Measurements from ENCODE around the gene ADAMTS16.

ADAMTS16 gene

GRCh38 chr5:5235685-5236084, 95.6 kb downstream of the ADAMTS16 start:
- Histone ChIP-seq H3K4me2 (ENCODE audit: low read length) (no peak overlapping the region), H3K9ac (ENCODE audit: low read length) (no peak overlapping the region), H3K79me2 (ENCODE audit: insufficient read depth, low read length) (no peaks in the 10 kb centered on the region), H2AFZ (ENCODE audit: low read length) (no peak overlapping the region), H3K27me3 (ENCODE audit: insufficient read depth, low read length) (no peaks in the 10 kb centered on the region), H3K9me2 (ENCODE audit: low read depth, low read length) (no peaks in the 10 kb centered on the region), H3K27ac (ENCODE audit: low read depth, low read length, poor library complexity, severe bottlenecking) (no peak overlapping the region), H3F3A (ENCODE audit: insufficient read depth, low read length) (no peaks in the 10 kb centered on the region), H3K36me3 (ENCODE audit: insufficient read depth, low read length) (no peaks in the 10 kb centered on the region), H3K4me1 (ENCODE audit: insufficient read depth, low read length, severe bottlenecking) (no peaks in the 10 kb centered on the region), H4K20me1 (ENCODE audit: insufficient read depth, low read length) (no peaks in the 10 kb centered on the region), H3K9me3 (ENCODE audit: low read length) (no peaks in the 10 kb centered on the region), H3K4me3 (ENCODE audit: low read depth, low read length, poor library complexity, severe bottlenecking) (no peak overlapping the region)
- no peak for TF ChIP-seq EZH2 (IDR thresholded peaks at IDR 0.05; ENCODE audit: borderline replicate concordance, low read length)

GRCh38 chr5:5239191-5239590, 99.1 kb downstream of the ADAMTS16 start:
- Histone ChIP-seq H3K4me1 (ENCODE audit: insufficient read depth, low read length, severe bottlenecking) (no peaks in the 10 kb centered on the region), H3K79me2 (ENCODE audit: insufficient read depth, low read length) (no peaks in the 10 kb centered on the region), H3K9me2 (ENCODE audit: low read depth, low read length) (no peaks in the 10 kb centered on the region), H3K4me2 (ENCODE audit: low read length) (no peak overlapping the region), H3F3A (ENCODE audit: insufficient read depth, low read length) (no peaks in the 10 kb centered on the region), H3K9ac (ENCODE audit: low read length) (no peak overlapping the region), H3K27ac (ENCODE audit: low read depth, low read length, poor library complexity, severe bottlenecking) (no peak overlapping the region), H3K36me3 (ENCODE audit: insufficient read depth, low read length) (no peaks in the 10 kb centered on the region), H3K27me3 (ENCODE audit: insufficient read depth, low read length) (no peaks in the 10 kb centered on the region), H3K9me3 (ENCODE audit: low read length) (no peaks in the 10 kb centered on the region), H2AFZ (ENCODE audit: low read length) (no peak overlapping the region), H4K20me1 (ENCODE audit: insufficient read depth, low read length) (no peaks in the 10 kb centered on the region), H3K4me3 (ENCODE audit: low read depth, low read length, poor library complexity, severe bottlenecking) (no peak overlapping the region)
- TF ChIP-seq EZH2 (IDR thresholded peaks at IDR 0.05; ENCODE audit: borderline replicate concordance, low read length) (no peak), CTCF (IDR thresholded peaks at IDR 0.05; ENCODE audit: low read length) (no peak)

GRCh38 chr5:5240234-5240633, 100.1 kb downstream of the ADAMTS16 start:
- Histone ChIP-seq H3K9me2 (ENCODE audit: low read depth, low read length) (no peaks in the 10 kb centered on the region), H3K4me3 (ENCODE audit: low read depth, low read length, poor library complexity, severe bottlenecking) (no peak overlapping the region), H2AFZ (ENCODE audit: low read length) (no peak overlapping the region), H3K79me2 (ENCODE audit: insufficient read depth, low read length) (no peaks in the 10 kb centered on the region), H4K20me1 (ENCODE audit: insufficient read depth, low read length) (no peaks in the 10 kb centered on the region), H3K4me2 (ENCODE audit: low read length) (no peak overlapping the region), H3K27me3 (ENCODE audit: insufficient read depth, low read length) (no peaks in the 10 kb centered on the region), H3K4me1 (ENCODE audit: insufficient read depth, low read length, severe bottlenecking) (no peaks in the 10 kb centered on the region), H3F3A (ENCODE audit: insufficient read depth, low read length) (no peaks in the 10 kb centered on the region), H3K9ac (ENCODE audit: low read length) (no peak overlapping the region), H3K9me3 (ENCODE audit: low read length) (no peaks in the 10 kb centered on the region), H3K27ac (ENCODE audit: low read depth, low read length, poor library complexity, severe bottlenecking) (no peak overlapping the region), H3K36me3 (ENCODE audit: insufficient read depth, low read length) (no peaks in the 10 kb centered on the region)
- no peak for TF ChIP-seq EZH2 (IDR thresholded peaks at IDR 0.05; ENCODE audit: borderline replicate concordance, low read length)
- no peak for TF ChIP-seq CTCF (IDR thresholded peaks at IDR 0.05; ENCODE audit: low read length)

GRCh38 chr5:5242056-5242455, 101.9 kb downstream of the ADAMTS16 start:
- H3F3A ChIP-seq (ENCODE audit: insufficient read depth, low read length) = no peaks in the 10 kb centered on the region
- TF ChIP-seq CTCF (IDR thresholded peaks at IDR 0.05; ENCODE audit: low read length) = no peak
- TF ChIP-seq EZH2 (IDR thresholded peaks at IDR 0.05; ENCODE audit: borderline replicate concordance, low read length) = no peak
- no peak overlapping the region for H3K4me2 ChIP-seq (ENCODE audit: low read length)
- H3K9me3 ChIP-seq (ENCODE audit: low read length) = no peaks in the 10 kb centered on the region
- H3K36me3 ChIP-seq (ENCODE audit: insufficient read depth, low read length) = no peaks in the 10 kb centered on the region
- H3K9me2 ChIP-seq (ENCODE audit: low read depth, low read length) = no peaks in the 10 kb centered on the region
- H2AFZ ChIP-seq (ENCODE audit: low read length) = no peak overlapping the region
- H3K79me2 ChIP-seq (ENCODE audit: insufficient read depth, low read length) = no peaks in the 10 kb centered on the region
- no peak overlapping the region for H3K4me3 ChIP-seq (ENCODE audit: low read depth, low read length, poor library complexity, severe bottlenecking)
- no peaks in the 10 kb centered on the region for H4K20me1 ChIP-seq (ENCODE audit: insufficient read depth, low read length)
- H3K9ac ChIP-seq (ENCODE audit: low read length) = no peak overlapping the region
- H3K4me1 ChIP-seq (ENCODE audit: insufficient read depth, low read length, severe bottlenecking) = no peaks in the 10 kb centered on the region
- no peak overlapping the region for H3K27ac ChIP-seq (ENCODE audit: low read depth, low read length, poor library complexity, severe bottlenecking)
- H3K27me3 ChIP-seq (ENCODE audit: insufficient read depth, low read length) = no peaks in the 10 kb centered on the region
